ENCODE data around the gene KIAA1671. TPM values are rescaled to one million over a fixed set of nuclear protein-coding genes. Genes with fewer than 3 reads are reported as not detected.

Gene KIAA1671
- total RNA-seq, 1 experiment from 2014 or later = 63.1 TPM

DNA sequence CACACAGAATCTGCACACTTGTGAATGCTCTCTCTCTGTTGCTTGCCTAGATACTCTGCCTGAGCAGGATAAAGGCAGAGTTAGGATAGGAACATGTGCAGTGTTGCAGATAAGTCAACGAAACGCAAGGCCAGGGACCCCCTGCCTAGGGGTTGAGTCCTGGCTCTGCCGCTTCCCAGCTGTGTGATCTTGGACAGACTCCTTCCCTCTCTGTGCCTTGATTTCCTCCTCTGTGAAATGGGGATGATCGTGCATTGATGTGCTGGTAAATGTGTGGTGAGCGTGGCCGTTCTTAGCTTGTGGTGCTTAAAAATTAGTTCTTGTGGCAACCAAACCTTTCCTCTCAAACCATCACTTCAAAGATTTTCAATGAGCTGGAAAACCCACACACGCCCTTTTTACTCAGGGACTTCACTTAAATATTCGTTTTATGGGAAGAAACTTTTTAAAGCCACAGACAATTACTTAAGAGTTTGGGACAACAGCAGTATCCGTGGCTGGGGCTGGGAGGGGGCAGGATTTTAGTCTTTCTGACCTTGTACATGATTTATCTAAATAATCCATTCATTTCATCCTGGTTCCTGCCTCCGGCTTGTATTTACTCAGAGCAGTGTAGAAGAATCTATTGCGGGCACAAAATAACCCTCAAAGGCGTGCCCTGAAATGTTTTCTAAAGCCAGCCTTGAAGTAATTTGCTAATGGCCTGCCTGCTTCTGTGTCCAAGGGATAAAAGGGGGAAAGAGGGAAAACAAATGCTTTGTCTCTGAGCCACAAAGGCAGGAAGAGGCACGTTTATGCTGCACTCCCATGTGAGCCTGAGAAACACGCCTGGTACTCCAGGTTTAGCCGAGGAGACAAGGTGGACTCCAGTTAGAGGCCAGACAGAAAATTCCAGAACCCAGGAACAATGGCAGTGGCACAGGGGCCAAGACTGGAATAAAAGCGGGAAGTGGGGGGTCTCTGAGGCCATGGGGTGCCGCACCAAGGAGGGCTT, 162.2 kb downstream of the KIAA1671 start:
- intact Hi-C loops (cut with micrococcal nuclease; ENCODE audit: unreplicated experiment) = loop anchor here (5.0 kb wide), 1 partner anchor 58 kb away; no protein-coding TSS in a partner anchor
- no peaks in the 10 kb centered on the region for H3K9me3 Mint-ChIP-seq (ENCODE audit: low read depth, unreplicated experiment)
- H3K27me3 Mint-ChIP-seq (ENCODE audit: unreplicated experiment) = no peaks in the 10 kb centered on the region
- peaks cover 83% of the 10 kb centered on the region for H3K36me3 Mint-ChIP-seq (ENCODE audit: insufficient read depth, unreplicated experiment)
- no TSS peak for BruUV-seq (replicated peaks)
- DNase-seq = no peak
- H3K4me1 Mint-ChIP-seq (ENCODE audit: low read depth, unreplicated experiment) = peaks cover 58% of the 10 kb centered on the region
- TF ChIP-seq, protein P1, sequence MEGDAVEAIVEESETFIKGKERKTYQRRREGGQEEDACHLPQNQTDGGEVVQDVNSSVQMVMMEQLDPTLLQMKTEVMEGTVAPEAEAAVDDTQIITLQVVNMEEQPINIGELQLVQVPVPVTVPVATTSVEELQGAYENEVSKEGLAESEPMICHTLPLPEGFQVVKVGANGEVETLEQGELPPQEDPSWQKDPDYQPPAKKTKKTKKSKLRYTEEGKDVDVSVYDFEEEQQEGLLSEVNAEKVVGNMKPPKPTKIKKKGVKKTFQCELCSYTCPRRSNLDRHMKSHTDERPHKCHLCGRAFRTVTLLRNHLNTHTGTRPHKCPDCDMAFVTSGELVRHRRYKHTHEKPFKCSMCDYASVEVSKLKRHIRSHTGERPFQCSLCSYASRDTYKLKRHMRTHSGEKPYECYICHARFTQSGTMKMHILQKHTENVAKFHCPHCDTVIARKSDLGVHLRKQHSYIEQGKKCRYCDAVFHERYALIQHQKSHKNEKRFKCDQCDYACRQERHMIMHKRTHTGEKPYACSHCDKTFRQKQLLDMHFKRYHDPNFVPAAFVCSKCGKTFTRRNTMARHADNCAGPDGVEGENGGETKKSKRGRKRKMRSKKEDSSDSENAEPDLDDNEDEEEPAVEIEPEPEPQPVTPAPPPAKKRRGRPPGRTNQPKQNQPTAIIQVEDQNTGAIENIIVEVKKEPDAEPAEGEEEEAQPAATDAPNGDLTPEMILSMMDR (IDR thresholded peaks at IDR 0.05; ENCODE audit: unreplicated experiment) = no peak
- CTCF ChIA-PET = no interaction called here
- peak overlapping the region; percentile 88 for H3K4me3 Mint-ChIP-seq (ENCODE audit: low read depth, unreplicated experiment)
- H3K27ac Mint-ChIP-seq (ENCODE audit: unreplicated experiment) = peak overlapping the region; percentile 100

DNA sequence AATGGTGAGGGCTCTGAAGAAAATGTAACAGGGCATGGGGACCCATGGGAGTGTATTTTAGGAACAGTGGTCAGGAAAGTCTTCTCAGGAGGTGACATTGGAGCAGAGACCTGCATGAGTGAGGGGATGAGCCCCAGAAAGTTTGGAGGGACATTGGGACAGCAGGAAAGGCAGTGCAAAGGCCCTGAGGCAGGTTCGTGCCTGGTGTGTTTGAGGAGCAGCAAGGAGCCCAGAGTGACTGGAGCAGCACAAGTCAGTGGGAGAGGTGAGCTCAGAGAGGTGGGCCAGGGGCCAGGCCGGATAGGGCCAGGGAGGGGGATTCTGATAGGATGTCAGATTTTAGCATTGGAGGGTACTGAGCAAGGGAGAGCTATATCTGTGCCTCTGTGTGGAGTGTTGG, 167.1 kb downstream of the KIAA1671 start:
- intact Hi-C loops (cut with micrococcal nuclease; ENCODE audit: unreplicated experiment) = loop anchor here (1.0 to 2.0 kb wide), 2 partner anchors 8 to 15 kb away; no protein-coding TSS in a partner anchor
- peak; percentile 23 for DNase-seq
- peaks cover 76% of the 10 kb centered on the region for H3K36me3 Mint-ChIP-seq (ENCODE audit: insufficient read depth, unreplicated experiment)
- TF ChIP-seq, protein P1 (IDR thresholded peaks at IDR 0.05; ENCODE audit: unreplicated experiment) = no peak
- H3K27ac Mint-ChIP-seq (ENCODE audit: unreplicated experiment) = peak overlapping the region; percentile 99
- no peaks in the 10 kb centered on the region for H3K9me3 Mint-ChIP-seq (ENCODE audit: low read depth, unreplicated experiment)
- CTCF ChIA-PET = interaction anchor here (2.1 kb wide), 1 partner anchor 8 kb away, joined by 18 read pairs; no protein-coding TSS in a partner anchor
- BruUV-seq (replicated peaks) = TSS peak; percentile 93
- no peaks in the 10 kb centered on the region for H3K27me3 Mint-ChIP-seq (ENCODE audit: unreplicated experiment)
- peak overlapping the region; percentile 67 for H3K4me3 Mint-ChIP-seq (ENCODE audit: low read depth, unreplicated experiment)
- H3K4me1 Mint-ChIP-seq (ENCODE audit: low read depth, unreplicated experiment) = peaks cover 58% of the 10 kb centered on the region

GRCh38 chr22:25120093-25120561, 167.6 kb downstream of the KIAA1671 start:
- Mint-ChIP-seq H3K36me3 (ENCODE audit: insufficient read depth, unreplicated experiment) (peaks cover 71% of the 10 kb centered on the region), H3K27me3 (ENCODE audit: unreplicated experiment) (no peaks in the 10 kb centered on the region), H3K27ac (ENCODE audit: unreplicated experiment) (peak overlapping the region; percentile 99), H3K9me3 (ENCODE audit: low read depth, unreplicated experiment) (no peaks in the 10 kb centered on the region), H3K4me3 (ENCODE audit: low read depth, unreplicated experiment) (peak overlapping the region; percentile 67), H3K4me1 (ENCODE audit: low read depth, unreplicated experiment) (peaks cover 53% of the 10 kb centered on the region)
- CTCF ChIA-PET = interaction anchor here (0.6 to 2.6 kb wide), 3 partner anchors 9 to 46 kb away, joined by 3 to 18 read pairs (median 10); no protein-coding TSS in a partner anchor
- TF ChIP-seq, protein P1 (IDR thresholded peaks at IDR 0.05; ENCODE audit: unreplicated experiment) = no peak
- BruUV-seq (replicated peaks) = no TSS peak
- DNase-seq = peak; percentile 91
- intact Hi-C loops (cut with micrococcal nuclease; ENCODE audit: unreplicated experiment) = loop anchor here (1.0 to 2.0 kb wide), 2 partner anchors 9 to 15 kb away; no protein-coding TSS in a partner anchor

DNA sequence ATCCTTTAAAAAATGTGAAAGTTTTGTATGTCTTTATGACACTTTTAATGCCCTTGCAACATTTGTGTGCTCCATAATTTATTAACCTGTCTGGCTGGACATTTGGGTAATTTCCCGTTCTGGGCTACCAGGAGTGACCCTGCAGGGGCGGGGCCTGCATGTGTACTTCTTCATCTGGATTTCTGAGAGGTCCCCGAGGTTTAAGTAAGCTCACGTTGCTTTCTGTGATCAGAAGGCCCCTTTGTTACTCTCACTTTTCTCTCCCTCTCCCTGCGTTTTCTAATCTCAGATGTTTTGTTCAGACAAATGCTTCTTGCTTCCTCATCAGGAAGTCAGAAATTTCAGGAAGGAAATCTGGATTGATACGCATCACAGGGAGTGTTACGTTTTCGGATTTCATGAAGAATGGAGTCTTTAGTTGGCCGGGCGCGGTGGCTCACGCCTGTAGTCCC, 168.3 kb downstream of the KIAA1671 start:
- peak; percentile 88 for DNase-seq
- TF ChIP-seq, protein P1 (IDR thresholded peaks at IDR 0.05; ENCODE audit: unreplicated experiment) = no peak
- Mint-ChIP-seq H3K27ac (ENCODE audit: unreplicated experiment) (peak overlapping the region; percentile 99), H3K36me3 (ENCODE audit: insufficient read depth, unreplicated experiment) (peaks cover 69% of the 10 kb centered on the region), H3K27me3 (ENCODE audit: unreplicated experiment) (no peaks in the 10 kb centered on the region), H3K4me3 (ENCODE audit: low read depth, unreplicated experiment) (peak overlapping the region; percentile 67), H3K4me1 (ENCODE audit: low read depth, unreplicated experiment) (peaks cover 50% of the 10 kb centered on the region), H3K9me3 (ENCODE audit: low read depth, unreplicated experiment) (no peaks in the 10 kb centered on the region)
- intact Hi-C loops (cut with micrococcal nuclease; ENCODE audit: unreplicated experiment) = loop anchor here (1.0 to 2.0 kb wide), 2 partner anchors 9 to 14 kb away; no protein-coding TSS in a partner anchor
- no TSS peak for BruUV-seq (replicated peaks)
- CTCF ChIA-PET = interaction anchor here (0.6 to 2.6 kb wide), 4 partner anchors 10 to 45 kb away, joined by 3 to 18 read pairs (median 6); no protein-coding TSS in a partner anchor
